ENCODE data around the gene MYPN.

The MYPN gene

GRCh38 chr10:68132391-68132790 is 23.1 kb downstream of the MYPN start:
- H3K4me1 ChIP-seq: peaks cover 14% of the 10 kb centered on the region; the same call in 1 of the 2 replicates
- H3K9me3 ChIP-seq: no peaks in the 10 kb centered on the region
- TF ChIP-seq, protein P1, sequence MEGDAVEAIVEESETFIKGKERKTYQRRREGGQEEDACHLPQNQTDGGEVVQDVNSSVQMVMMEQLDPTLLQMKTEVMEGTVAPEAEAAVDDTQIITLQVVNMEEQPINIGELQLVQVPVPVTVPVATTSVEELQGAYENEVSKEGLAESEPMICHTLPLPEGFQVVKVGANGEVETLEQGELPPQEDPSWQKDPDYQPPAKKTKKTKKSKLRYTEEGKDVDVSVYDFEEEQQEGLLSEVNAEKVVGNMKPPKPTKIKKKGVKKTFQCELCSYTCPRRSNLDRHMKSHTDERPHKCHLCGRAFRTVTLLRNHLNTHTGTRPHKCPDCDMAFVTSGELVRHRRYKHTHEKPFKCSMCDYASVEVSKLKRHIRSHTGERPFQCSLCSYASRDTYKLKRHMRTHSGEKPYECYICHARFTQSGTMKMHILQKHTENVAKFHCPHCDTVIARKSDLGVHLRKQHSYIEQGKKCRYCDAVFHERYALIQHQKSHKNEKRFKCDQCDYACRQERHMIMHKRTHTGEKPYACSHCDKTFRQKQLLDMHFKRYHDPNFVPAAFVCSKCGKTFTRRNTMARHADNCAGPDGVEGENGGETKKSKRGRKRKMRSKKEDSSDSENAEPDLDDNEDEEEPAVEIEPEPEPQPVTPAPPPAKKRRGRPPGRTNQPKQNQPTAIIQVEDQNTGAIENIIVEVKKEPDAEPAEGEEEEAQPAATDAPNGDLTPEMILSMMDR (IDR thresholded peaks at IDR 0.05; ENCODE audit: low read depth, low read length): no peak
- DNase-seq: peak; percentile 11
- H3K36me3 ChIP-seq: no peaks in the 10 kb centered on the region
- H3K4me3 ChIP-seq (ENCODE audit: low read depth, low read length): no peak overlapping the region
- H3K27me3 ChIP-seq: no peaks in the 10 kb centered on the region

DNA sequence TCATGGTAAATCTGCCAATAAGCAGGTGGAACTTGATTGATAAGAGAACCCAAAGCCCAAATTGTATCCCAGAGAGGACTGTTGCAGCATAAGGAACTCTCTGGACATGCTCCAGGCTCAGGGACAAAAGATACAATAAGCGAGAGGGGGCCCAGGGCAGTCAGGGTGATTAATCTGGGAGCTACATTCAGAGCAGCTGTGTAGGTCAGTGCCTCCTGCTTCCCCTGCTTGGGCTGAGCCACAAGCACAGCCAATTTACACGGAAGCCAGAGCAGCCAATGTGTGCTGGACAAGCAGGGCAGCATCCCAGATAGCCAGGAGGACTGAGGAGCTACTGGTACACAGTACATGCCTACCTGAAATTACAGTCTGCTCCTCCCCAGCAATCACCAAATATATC is 24.2 kb downstream of the MYPN start:
- H3K4me1 ChIP-seq: peaks cover 14% of the 10 kb centered on the region; the same call in 1 of the 2 replicates
- H3K27me3 ChIP-seq: no peaks in the 10 kb centered on the region
- H3K36me3 ChIP-seq: no peaks in the 10 kb centered on the region
- peak; percentile 35 for DNase-seq
- H3K4me3 ChIP-seq (ENCODE audit: low read depth, low read length): no peak overlapping the region
- H3K9me3 ChIP-seq: no peaks in the 10 kb centered on the region
- TF ChIP-seq, protein P1 (IDR thresholded peaks at IDR 0.05; ENCODE audit: low read depth, low read length): no peak

DNA sequence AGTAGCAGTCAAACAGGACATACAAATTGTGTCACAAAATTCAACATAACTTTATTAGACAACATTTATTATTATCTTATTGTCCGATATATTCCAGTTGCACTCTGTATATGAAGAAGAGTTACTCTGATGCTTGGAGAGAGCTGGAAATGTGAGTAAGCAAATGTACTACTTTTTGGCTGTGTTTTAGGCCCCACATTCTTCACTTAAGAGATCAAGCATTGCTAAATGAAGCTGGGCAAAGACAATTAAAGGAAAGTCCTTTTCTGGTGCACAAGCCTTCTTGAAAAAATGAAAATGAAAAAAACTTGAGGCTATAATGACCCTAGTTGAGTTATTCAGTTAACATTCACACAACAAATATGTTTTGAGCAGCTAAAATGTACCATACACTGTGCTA is 26.1 kb downstream of the MYPN start:
- TF ChIP-seq, protein P1 (IDR thresholded peaks at IDR 0.05; ENCODE audit: low read depth, low read length): no peak
- DNase-seq: no peak
- Histone ChIP-seq H3K36me3 (no peaks in the 10 kb centered on the region), H3K9me3 (no peaks in the 10 kb centered on the region), H3K4me1 (peaks cover 14% of the 10 kb centered on the region; the same call in 1 of the 2 replicates), H3K27me3 (no peaks in the 10 kb centered on the region), H3K4me3 (ENCODE audit: low read depth, low read length) (no peak overlapping the region)

DNA sequence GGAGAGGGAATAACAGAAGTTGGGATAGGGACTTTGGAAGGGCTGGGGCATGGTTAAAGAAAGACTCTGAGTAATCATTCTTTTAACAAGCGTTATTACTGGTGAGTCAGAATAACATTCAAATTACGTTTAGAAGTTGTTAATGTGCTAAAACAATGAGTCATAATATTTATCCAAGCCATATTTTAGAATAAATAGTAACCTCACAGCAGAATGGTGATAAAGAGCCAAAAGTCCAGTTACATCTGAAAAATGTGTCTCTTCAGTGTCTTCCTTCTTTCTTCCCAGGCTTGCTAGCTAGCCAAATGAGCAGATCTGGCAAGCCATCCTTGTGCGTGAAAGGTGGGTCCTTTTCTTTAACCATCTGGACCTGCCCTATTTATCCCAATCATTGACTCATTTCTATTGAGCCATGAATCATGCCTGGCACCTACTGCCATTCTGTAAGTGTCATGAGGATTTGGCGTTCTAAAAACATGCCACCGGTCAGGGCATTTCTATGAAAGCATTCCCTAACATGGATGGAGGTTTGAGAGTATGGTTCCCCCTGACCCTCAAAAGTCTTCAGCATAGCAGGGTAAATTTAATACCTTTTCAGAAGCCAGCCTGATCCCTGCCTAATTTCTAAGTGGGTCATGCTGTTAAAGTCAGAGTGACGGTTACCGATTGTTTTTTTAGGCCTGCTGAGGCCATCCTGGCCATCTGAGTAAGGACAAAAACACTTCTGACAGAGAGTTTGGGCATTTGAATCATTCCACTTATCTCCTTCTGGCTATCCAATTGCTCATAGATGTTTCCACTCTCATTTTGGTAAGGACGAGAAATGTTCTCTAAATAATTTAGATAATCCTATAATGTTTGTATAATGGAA is 26.9 kb downstream of the MYPN start:
- Histone ChIP-seq H3K9me3 (no peaks in the 10 kb centered on the region), H3K4me1 (peaks cover 14% of the 10 kb centered on the region; the same call in 1 of the 2 replicates)

GRCh38 chr10:68137171-68137570 is 27.9 kb downstream of the MYPN start:
- peaks cover 14% of the 10 kb centered on the region; the same call in 1 of the 2 replicates for H3K4me1 ChIP-seq
- no peak overlapping the region for H3K4me3 ChIP-seq (ENCODE audit: low read depth, low read length)
- H3K27me3 ChIP-seq: no peaks in the 10 kb centered on the region
- TF ChIP-seq, protein P1 (IDR thresholded peaks at IDR 0.05; ENCODE audit: low read depth, low read length): no peak
- no peak for DNase-seq
- no peaks in the 10 kb centered on the region for H3K36me3 ChIP-seq
- no peaks in the 10 kb centered on the region for H3K9me3 ChIP-seq

More for the DNA sequence above, 26.9 kb downstream of the MYPN start:
- no peaks in the 10 kb centered on the region for H3K36me3 ChIP-seq
- TF ChIP-seq, protein P1 (IDR thresholded peaks at IDR 0.05; ENCODE audit: low read depth, low read length): no peak
- H3K27me3 ChIP-seq: no peaks in the 10 kb centered on the region
- no peak for DNase-seq
- no peak overlapping the region for H3K4me3 ChIP-seq (ENCODE audit: low read depth, low read length)

DNA sequence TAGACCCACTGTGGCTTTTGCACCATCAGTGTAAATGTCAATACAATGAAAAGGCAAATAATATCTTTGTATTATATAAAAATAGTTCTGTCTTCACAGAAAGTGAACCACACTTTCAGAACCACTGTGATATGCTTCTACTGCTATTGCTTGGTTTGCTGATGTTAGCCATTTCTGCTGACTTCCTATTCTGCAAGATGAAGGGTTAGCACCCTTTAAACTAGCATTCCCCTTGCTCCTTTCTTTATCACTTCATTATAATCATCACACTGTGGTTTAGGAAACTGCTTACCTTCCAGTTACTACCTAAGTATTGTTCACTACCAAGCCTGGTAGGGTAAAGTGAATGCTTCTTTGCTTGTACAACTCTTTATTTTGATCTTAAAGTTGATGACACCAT is 29.2 kb downstream of the MYPN start:
- DNase-seq: no peak
- Histone ChIP-seq H3K36me3 (no peaks in the 10 kb centered on the region), H3K4me3 (ENCODE audit: low read depth, low read length) (no peak overlapping the region), H3K4me1 (peaks cover 5% of the 10 kb centered on the region; the same call in 1 of the 2 replicates), H3K27me3 (no peaks in the 10 kb centered on the region), H3K9me3 (no peaks in the 10 kb centered on the region)
- TF ChIP-seq, protein P1 (IDR thresholded peaks at IDR 0.05; ENCODE audit: low read depth, low read length): no peak
